Kidney glomerular epithelial cell (primary cell): Measurements from ENCODE around the gene SCGB3A1.

Source experiments
- DNase-seq: peaks from one replicate; lab custom pipeline; 2025; lab: John Stamatoyannopoulos, UW

Gene SCGB3A1

DNA sequence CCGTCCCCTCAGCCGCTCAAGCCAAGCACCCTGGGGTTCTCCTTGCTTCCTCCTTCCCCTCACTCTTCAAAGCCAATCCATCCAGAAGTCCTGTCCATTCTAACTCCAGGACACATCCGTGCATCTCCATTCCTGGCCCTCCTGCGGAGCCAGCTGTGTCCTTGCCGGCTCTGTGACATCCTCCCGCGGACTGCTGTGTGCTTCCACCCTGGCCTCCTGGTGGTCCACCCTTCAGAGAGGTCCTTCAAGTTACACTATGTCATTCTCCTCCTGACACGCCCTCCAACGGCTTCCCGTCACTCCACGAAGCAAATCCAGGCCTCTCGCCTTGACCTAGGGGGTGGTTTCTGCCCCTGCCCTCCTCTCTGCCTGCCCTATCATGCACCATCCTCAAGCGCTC lies 13.0 kb upstream of the SCGB3A1 start:
- DNase-seq, result no peak

- DNase-seq, result no peak
Measured at GRCh38 chr5:180603076-180603594, 11.8 kb upstream of the SCGB3A1 start.

- DNase-seq, result no peak
Measured at GRCh38 chr5:180602481-180603075, 11.3 kb upstream of the SCGB3A1 start.

GRCh38 chr5:180601591-180602480 lies 10.5 kb upstream of the SCGB3A1 start:
- DNase-seq, result no peak

GRCh38 chr5:180600554-180601041 lies 9.3 kb upstream of the SCGB3A1 start:
- DNase-seq, result no peak

- no peak for DNase-seq
Measured at GRCh38 chr5:180599981-180600553, 8.8 kb upstream of the SCGB3A1 start.

DNA sequence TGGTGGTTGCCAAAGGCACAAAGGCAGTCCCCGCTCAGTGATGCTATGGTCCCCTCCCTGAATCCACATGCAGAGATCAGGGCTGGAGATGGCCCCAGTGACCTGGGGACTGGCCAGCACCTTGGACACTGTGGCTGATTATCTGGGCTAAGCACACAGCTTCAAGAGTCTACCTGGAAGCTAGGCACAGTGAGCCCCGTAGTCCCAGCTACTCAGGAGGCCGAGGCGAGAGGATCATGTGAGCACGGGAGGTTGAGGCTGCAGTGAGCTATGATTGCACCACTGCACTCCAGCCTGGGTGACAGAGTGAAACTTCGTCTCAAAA lies 8.3 kb upstream of the SCGB3A1 start:
- DNase-seq, result no peak

GRCh38 chr5:180598797-180599589 lies 7.7 kb upstream of the SCGB3A1 start:
- no peak for DNase-seq

GRCh38 chr5:180598316-180598701 lies 7.0 kb upstream of the SCGB3A1 start:
- DNase-seq, result no peak

DNA sequence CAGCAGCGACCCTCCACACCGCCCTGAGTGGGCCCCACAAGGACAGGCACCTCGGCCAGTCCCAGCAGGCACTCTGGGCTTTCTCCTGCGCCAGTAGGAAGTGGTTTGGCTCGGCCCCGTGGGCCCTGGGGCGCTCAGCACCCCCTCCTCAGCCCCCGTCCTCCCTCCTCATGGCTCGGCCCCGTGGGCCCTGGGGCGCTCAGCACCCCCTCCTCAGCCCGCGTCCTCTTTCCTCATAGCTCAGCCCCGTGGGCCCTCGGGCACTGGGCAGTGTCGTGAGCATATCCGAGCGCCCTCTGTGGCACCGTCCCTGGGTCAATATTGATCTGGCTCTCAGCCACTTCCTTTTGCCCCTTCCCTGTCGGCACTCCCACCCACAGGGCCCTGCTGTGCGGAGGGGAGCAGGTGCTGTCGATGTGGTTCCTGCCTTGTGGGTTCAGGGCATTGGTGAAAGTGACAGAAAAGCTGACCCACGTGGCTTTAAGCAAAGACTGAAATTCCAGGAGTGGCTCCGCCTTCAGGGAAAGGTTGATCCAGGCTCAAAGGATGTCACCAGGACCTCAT lies 5.5 kb upstream of the SCGB3A1 start:
- no peak for DNase-seq

- no peak for DNase-seq
Measured at GRCh38 chr5:180596115-180596667, 4.9 kb upstream of the SCGB3A1 start.

- no peak for DNase-seq
Measured at GRCh38 chr5:180595381-180596114, 4.2 kb upstream of the SCGB3A1 start.

DNA sequence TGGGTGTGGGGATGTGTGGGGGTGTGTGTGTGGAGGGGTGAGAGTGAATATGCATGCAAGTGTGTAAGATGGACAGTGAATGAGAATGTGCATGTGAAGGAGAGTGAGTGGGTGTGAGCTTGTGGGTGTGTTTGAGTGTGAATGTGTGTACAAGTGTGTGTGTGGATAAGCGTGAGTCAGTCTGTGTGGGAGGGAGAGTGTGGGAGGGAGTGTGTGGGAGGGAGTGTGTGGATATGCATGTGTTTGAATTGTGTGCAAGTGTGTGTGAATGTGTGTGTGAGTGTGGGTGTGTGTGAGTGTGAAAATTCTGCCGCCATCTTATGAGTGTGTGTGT lies 3.7 kb upstream of the SCGB3A1 start:
- DNase-seq, result no peak

DNA sequence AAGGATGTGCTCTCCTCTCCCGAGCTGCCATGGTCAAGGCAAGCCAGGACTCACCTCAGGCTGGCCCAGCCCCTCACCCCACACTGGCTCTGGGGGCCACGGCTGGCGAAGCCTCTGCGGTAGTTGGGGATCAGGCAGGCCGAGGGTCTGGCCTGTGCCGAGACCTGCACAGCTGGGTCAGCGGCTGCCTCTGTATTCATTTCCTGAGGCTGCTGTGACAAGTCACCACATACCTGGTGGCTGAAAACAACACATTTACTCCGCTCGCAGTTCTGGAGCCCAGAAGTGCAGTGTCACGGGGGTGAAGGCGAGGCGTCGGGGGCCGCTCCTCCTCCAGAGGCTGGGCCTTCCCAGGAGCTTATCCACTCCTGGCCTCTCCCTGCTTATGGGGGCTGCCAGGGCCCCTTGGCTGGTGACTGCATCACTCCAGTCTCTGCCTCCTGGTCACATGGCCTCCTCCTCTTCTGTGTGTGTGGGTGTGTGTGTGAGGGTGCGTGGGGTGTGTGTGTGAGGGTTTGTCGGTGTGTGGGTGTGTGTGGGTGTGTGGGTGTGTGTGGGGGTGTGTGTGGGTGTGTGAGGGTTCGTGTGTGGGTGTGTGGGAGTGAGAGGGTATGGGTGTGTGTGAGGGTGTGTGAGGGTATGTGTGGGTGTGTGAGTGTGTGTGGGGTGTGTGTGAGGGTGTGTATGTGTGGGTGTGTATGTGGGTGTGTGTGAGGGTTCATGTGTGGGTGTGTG lies 3.2 kb upstream of the SCGB3A1 start:
- no peak for DNase-seq

DNA sequence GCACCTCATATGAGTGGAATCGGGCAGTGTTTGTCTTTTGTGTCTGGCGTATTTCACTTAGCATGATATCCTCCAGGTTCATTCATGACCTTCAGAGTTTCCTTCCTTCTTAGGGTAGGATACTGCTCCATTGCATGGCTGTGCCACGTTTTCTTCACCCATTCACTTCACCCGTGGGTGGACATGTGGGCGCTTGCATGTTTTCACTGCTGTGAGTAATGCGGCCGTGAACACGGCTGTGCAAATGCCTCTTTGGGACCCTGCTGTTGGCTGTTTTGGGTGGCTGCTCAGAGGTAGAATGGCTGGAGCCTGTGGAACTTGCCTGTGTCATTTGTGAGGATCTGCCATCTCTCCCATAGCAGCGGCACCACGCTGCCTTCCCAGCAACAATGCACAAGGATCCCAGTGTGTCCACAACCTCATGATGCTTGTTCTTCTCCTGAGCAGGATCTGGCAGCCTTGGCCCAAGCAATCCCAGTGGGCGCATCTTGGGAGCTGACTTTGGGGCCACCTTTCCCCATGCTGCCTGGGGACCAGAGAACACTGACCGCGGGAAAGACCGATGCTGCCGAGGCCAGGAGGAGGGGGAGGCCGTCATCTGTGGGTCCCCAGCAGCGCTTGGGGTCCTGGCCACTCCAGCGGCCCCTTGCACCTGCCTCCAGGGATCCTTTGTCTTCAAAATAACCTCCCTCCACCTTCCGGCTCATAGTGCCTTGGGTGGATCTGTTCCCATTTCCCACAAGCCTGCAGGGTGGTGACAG lies 2.3 kb upstream of the SCGB3A1 start:
- DNase-seq, result no peak

- no peak for DNase-seq
Measured at GRCh38 chr5:180592176-180592575, 877 bp upstream of the SCGB3A1 start.

DNA sequence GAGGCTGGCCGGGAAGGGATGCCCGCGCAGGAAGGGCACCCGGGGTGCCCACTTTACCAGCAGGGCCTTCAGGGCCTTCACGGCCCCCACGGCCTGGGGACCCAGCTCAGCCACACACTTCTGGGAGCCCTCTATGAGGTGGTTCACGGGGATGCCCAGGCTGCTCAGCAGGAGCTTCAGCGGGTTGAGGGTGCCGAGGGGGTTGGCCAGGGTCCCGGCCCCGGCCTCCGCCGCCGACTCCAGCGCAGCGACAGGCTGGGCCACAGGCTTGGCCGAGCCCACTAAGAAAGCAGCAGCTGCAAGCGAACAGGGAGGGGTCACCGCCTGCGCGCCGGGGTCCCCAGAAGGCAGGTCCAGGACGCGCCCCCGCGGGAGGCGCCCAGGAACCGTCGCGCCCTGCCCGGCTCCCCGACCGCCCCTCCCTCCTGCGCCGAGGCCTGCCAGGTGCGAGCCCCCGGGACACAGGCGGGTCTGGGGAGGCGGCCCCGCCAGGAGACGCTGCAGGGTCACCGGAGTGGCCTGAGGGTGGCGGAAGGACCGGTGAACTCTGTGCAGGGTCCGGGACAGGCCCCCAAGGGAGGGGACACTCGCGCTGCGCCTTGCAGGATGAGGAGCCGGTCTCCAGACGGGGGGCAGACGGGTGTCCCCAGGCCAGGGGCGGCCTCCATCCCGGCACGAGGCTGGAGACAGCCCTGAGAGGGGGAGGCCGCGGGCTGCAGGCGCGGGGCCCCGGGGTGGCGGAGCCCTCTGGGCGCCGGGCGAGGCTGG lies 572 bp downstream of the SCGB3A1 start:
- DNase-seq, result no peak

GRCh38 chr5:180589771-180590542 lies 1.3 kb downstream of the SCGB3A1 start:
- no peak for DNase-seq
